CD4-positive, alpha-beta T cell treated with Interleukin-6 at 100 ng/mL for 8 hours (primary cell): ENCODE measurements around the gene CCNF.

Experiments used
- DNase-seq: peaks from one replicate; pipeline ENCODE4 v3.0.0-alpha.2; 2020; ENCODE audit warnings: mixed read lengths, low spot score

The CCNF gene

DNA sequence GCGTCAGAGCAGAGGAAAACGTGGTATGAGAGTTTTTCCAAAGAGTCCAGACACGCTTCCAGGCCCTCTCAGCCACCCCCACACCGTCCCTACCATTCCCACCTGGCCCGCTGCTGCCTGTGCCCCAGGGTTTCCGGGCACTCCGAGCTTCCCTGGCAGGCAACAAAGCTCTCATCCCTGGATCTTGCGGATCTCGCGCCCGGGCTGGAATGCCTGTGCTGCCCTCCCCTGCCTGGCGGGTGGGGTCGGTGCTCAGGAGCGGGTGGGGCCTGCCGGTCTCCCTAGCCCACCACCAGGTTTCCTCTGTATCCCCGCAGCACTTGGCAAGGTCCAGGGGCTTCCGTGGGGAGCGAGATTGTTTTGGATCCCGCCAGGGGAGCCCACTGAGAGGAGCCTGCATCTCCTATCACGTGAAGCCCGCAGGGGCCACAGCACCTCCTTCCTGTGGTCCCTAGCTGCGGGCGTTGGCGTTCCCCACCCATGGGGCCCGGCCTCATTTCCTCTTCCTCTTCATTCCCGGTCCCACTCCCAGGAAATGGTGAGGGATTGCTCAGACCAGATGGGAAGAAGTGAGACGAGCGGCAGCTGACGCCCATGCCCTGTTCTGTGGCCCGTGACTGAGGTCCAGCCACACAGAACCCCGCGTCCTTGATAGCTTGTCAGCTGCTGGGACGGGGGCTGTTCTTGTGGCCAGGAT is 56.7 kb downstream of the CCNF start:
- no peak for DNase-seq

DNA sequence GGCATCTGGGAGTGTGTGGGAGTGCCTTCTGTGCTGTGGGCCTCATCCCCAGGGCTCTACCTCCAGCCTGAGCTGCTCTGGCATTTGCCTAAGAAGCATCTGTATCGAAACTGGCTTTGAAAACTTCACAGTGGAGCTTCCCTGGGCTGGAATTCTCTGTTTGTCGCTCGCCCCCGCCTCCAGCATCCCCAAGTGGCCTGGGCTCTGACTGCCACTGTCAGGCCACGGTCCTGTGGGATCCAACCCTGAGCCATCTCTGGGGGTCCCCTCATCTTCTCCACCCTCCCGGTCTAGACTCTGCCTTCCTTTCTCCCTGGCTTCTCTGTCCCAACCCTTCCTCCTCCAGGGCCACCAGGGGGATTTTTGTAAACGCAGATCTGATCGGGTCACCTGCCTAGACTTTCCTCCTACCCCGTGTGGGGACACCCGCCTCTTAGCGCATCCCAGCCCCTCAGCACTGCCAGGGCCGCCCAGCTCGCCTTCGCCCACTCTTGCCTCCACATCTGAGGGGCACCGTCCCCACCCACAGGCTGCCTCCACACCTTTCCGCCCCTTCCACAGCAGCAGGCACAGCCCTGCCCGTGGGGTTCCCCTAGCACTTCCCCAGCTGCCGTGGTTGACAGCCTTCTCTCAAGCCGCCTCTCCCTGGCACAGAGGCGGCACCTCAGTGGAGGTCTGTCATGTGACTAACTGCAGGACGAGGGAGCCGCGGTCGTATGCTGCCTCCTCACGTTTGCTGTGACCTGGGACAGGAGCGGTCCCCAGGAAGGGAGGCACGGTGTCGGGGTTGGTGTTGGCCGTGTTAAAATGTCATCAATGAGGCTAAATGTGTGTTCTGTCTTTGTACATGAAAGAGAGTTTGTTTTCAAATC is 57.6 kb downstream of the CCNF start:
- DNase-seq = peak; percentile 85

GRCh38 chr16:2487517-2487842 is 58.2 kb downstream of the CCNF start:
- no peak for DNase-seq

DNA sequence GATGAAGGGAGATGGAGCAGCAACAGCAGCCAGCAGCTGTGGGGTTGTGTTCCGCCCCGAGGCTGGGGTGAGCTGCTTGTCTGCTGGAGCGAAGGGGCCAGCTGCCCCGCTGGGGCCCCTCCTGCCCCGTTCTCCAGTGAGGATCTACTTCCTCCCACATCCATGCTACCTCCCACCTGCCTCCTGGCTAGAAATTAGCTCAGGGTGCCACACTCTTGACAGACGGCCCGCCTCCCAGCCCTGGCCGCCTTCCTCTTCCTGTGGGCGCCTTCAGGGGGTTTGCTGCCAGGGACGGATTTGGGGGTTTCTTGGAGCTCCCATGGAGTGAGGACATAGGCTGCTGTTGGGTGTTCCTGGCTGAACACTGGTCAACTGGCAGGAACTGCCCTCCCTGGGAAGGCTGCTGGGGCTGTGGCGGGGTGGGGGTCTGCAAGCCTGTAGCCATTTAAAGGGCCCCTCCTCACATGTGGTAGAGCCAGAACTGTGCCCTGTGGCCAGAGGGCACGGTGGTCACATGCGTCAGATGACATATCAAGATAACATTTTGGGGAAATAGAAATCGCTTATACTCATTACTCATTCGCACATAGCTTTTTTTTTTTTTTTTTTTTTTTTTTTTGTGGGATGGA is 58.8 kb downstream of the CCNF start:
- DNase-seq = no peak

- no peak for DNase-seq
These were observed 60.3 kb downstream of the CCNF start for GRCh38 chr16:2489581-2489980.

DNA sequence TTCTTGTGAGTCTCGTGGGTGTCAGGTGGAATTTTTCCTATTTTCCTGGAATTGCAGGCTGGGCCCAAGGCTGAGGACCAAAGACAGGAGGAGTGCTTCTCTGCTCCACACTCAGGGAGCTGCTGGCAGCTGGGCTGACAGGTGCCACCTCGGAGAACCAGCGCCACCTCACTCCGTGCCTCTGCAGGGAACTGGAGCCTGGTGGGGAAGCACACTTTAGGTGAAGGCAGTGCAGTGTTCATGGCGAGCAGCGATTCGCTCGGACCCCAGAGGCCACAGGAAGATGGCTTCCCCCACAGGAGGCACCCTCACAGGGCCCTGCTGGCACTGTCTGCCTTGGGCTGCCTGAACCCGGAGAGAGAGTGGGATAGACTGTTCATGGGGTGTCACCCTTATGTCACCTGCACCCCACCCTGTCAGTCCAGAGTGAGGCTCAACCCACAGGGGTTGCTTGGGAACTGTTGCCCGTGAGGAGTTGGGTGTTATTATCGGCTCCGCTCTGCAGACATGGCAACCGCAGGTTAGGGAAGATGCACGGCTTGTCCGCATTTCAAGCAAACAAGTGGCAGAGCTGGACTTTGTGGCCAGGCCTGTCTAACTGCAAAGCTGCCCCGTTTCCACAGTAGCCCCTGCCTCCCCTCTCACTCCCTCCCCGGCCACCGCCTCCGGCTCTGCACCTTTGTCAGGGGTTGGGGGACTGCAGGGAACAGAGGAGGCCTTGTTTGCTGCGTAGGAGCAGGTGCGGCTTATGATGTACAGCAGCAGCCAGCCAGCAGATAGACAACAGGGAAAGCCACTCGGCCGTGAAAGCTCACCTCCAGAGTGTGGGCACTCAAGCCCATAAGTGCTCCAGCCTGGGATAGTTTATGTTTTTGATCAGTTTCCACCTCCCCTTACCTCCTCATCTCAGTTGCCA is 61.2 kb downstream of the CCNF start:
- no peak for DNase-seq

DNA sequence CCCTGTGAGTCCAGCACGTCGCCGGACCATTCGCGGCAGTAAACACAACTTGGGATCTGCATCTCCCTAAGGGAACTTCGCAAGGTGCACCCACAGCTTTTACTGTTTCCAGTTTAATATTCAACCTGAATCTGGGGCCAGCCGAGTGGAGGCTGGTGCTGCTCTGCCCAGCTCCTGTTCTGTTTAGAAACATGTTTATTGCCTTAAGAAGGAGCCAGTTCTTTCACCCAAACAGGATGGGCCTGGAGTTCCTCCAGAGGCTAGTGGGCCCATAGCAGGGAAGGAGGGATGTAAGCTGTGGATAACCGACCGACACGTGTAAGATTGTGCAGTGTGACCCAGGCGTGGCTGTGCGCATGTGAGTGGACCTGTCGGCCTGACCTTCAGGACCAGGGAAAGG is 63.0 kb downstream of the CCNF start:
- no peak for DNase-seq

DNA sequence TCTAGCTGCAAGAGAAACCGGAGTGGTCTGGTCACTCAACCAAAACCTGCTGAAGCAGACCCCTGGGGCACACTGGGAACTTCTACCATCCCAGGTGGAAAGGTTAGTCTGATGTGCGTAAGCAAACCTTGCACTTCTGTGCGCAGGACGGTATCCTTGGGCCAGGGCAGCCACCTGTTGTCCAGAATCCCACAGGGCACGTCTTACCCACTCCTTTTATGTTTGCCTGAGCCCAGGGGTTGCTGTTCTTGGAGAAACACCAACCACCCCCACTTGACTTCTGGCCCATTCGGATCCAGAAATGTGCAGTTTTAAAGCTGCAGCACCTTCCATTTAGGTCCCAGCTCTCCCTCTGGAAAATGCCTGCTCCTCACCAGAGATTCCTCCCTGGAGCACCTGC is 64.4 kb downstream of the CCNF start:
- no peak for DNase-seq

DNA sequence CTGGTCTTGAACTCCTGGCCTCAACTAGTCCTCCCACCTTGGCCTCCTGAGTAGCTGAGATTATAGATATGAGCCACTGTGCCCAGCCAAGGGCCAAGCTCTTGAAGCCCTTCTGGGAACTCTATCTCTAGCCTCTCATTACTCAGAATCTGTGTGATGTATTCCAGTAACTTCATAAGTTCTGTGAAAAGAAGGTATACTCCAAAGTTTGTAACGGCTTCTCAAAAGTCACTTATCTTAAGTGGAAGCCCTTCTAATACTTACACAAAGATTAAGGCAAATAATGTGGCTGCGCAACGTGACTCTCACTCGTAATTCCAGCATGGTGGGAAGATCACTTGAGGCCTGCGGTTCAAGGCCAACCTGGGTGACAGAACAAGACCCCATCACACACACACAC is 65.4 kb downstream of the CCNF start:
- DNase-seq = no peak

GRCh38 chr16:2495041-2495440 is 65.8 kb downstream of the CCNF start:
- DNase-seq = no peak

- DNase-seq = no peak
These were observed 67.2 kb downstream of the CCNF start for GRCh38 chr16:2496223-2497115.

- no peak for DNase-seq
These were observed 67.9 kb downstream of the CCNF start for GRCh38 chr16:2497116-2497630.

- DNase-seq = no peak
These were observed 68.6 kb downstream of the CCNF start for GRCh38 chr16:2497695-2498484.

DNA sequence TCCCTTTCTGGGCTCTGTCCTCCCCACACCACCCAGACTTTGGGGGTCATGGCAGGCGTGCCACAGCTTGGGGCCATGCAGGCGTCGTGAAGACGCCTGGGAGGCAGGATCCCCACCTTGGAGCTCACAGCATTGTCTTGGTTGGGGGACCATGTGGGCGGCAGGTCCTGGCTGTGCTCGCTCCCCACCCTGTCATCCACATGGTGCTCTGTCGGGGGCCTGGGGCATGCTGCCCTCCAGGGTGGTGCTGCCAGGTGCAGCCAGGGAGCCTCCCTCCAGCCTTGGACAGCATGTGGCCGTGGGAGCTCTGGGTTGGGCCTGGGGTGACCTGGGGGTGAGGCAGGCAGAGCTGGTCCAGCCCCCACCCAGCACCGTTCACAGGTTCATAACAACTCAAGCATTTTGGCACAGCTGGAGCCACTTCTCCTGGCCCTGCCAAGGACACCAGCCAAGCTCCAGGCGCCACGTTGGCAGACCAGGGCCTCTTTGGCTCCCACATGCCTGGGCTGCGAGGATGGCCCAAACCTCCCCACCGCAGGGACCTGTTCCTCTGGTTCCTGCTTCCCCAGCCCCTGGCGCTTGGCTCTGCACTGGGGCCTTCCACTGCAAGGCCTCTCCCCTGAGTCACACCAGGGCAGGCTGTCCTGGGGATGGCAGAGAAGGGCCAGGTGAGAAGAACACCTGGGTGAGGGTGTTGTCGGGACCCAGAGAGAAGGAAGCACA is 69.4 kb downstream of the CCNF start:
- no peak for DNase-seq

GRCh38 chr16:2499454-2499853 is 70.2 kb downstream of the CCNF start:
- no peak for DNase-seq

DNA sequence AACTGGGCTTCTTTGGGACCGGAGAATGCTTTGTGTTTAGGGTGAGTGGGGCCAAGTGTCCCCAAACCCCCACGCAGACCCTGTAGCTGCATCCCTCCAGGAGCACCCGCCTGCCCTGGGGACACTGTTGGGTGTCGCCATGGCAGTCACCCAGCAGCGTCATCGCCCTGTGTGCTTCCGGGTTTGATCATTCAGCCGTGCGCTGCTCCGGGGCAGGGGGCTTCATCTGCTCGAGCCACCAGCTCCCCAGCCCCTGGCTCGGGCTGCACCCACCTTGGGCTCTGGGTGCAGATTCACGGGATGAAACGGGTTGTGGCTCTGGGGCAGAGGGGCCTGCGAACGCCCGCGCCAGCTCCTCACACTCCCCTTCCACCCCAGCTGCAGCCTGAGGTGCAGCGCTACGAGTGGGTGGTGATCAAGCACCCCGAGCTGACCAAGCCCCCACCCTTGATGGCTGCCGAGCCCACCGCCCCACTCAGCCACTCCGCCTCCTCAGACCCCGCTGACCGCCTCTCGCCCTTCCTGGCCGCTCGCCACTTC is 70.7 kb downstream of the CCNF start:
- no peak for DNase-seq

- DNase-seq = no peak
These were observed 71.2 kb downstream of the CCNF start for GRCh38 chr16:2500430-2500917.

GRCh38 chr16:2500918-2501750 is 71.9 kb downstream of the CCNF start:
- DNase-seq = peak; percentile 74
